Thoracic aorta (tissue), 2 donors: ENCODE results near the gene PRR13. TPM values are rescaled to one million over a fixed set of nuclear protein-coding genes. Genes with fewer than 3 reads are reported as not detected.

Experiments used
- ATAC-seq: fragments of 150-250 bp; one replicate; pipeline ENCODE4 v1.8.0; 2017; ENCODE audit warnings: low read depth; ENCODE audit not compliant: insufficient number of reproducible peaks, low FRiP score
- DNase-seq: peaks from one replicate; pipeline ENCODE4 v3.0.0-alpha.2; 2020; ENCODE audit warnings: low spot score
- H3K27ac ChIP-seq, 2 donors: fragments of 200-600 bp; sonication (generic); 1 replicate in 1 of 2; 2 replicates in 1 of 2; pipeline ENCODE4 v1.5.1; 2016; ENCODE audit warnings: mild to moderate bottlenecking in 2 of 2, moderate library complexity in 2 of 2
- H3K27me3 ChIP-seq: fragments of 200-600 bp; sonication (generic); replicated peaks from 2 replicates; pipeline ENCODE4 v1.6.0; 2016; ENCODE audit warnings: mild to moderate bottlenecking; ENCODE audit not compliant: insufficient read depth
- H3K36me3 ChIP-seq: fragments of 200-600 bp; sonication (generic); one replicate; pipeline ENCODE4 v1.5.1; 2016
- H3K4me1 ChIP-seq, 2 donors: fragments of 200-600 bp; sonication (generic); 1 replicate in 1 of 2; 2 replicates in 1 of 2; pipeline versions ENCODE4 v1.5.1 to v1.6.0; 2016; ENCODE audit warnings: low read depth in 2 of 2, mild to moderate bottlenecking in 1 of 2; ENCODE audit not compliant: control insufficient read depth in 1 of 2
- H3K4me3 ChIP-seq: fragments of 200-600 bp; sonication (generic); 2 replicates; pipeline ENCODE4 v1.5.1; 2016; ENCODE audit warnings: mild to moderate bottlenecking
- H3K9me3 ChIP-seq: fragments of 200-600 bp; sonication (generic); 2 replicates; pipeline ENCODE4 v1.5.1; 2016
- CTCF ChIP-seq: fragments of 200-600 bp; sonication (generic); IDR thresholded peaks from one replicate; pipeline ENCODE4 v1.5.1; 2019; ENCODE audit warnings: antibody characterized with exemption
- total RNA-seq, 2 donors: library from RNA; depleted of rRNA; stranded (reverse); fragments of >200 nt; gene quantifications; one replicate each; pipeline versions ENCODE4 v1.1.0 to v1.2.3, GENCODE V29; 2016

The PRR13 gene
- total RNA-seq, 2 donors from 2014 or later, result 53.6 to 86.2 TPM

GRCh38 chr12:53483979-53484377, 42.4 kb downstream of the PRR13 start:
- Histone ChIP-seq H3K27ac (no peak overlapping the region), H3K36me3 (peaks cover 64% of the 10 kb centered on the region), H3K9me3 (no peaks in the 10 kb centered on the region), H3K4me1 (no peaks in the 10 kb centered on the region), H3K4me3 (no peak overlapping the region), H3K27me3 (no peaks in the 10 kb centered on the region)
- ATAC-seq (no peak), DNase-seq (no peak)
- no peak for TF ChIP-seq CTCF

GRCh38 chr12:53484686-53485575, 43.4 kb downstream of the PRR13 start:
- no peak for ATAC-seq
- peaks cover 56% of the 10 kb centered on the region for H3K36me3 ChIP-seq

GRCh38 chr12:53485955-53486735, 44.6 kb downstream of the PRR13 start:
- Histone ChIP-seq H3K27ac (no peak overlapping the region), H3K4me1 (no peaks in the 10 kb centered on the region), H3K36me3 (peaks cover 46% of the 10 kb centered on the region), H3K9me3 (no peaks in the 10 kb centered on the region), H3K4me3 (no peak overlapping the region), H3K27me3 (no peaks in the 10 kb centered on the region)
- ATAC-seq (no peak), DNase-seq (no peak)
- no peak for TF ChIP-seq CTCF

More at GRCh38 chr12:53484686-53485575, 43.4 kb downstream of the PRR13 start:
- no peak for TF ChIP-seq CTCF
- H3K27ac ChIP-seq, result no peak overlapping the region
- H3K27me3 ChIP-seq, result no peaks in the 10 kb centered on the region
- no peak overlapping the region for H3K4me3 ChIP-seq
- no peak for DNase-seq
- H3K4me1 ChIP-seq, result no peaks in the 10 kb centered on the region
- H3K9me3 ChIP-seq, result no peaks in the 10 kb centered on the region

- Histone ChIP-seq H3K4me1 (peaks cover 0 to 5% of the 10 kb centered on the region in 2 donors), H3K4me3 (no peak overlapping the region), H3K36me3 (peaks cover 39% of the 10 kb centered on the region), H3K9me3 (no peaks in the 10 kb centered on the region), H3K27ac (no peak overlapping the region), H3K27me3 (no peaks in the 10 kb centered on the region)
- TF ChIP-seq CTCF, result no peak
- DNase-seq (no peak), ATAC-seq (no peak)
Observed at GRCh38 chr12:53486736-53487487, 45.4 kb downstream of the PRR13 start.
